Measurements from ENCODE around the gene DDX20. TPM values are rescaled to one million over a fixed set of nuclear protein-coding genes. Genes with fewer than 3 reads are reported as not detected.

The DDX20 gene
- total and polyA plus RNA-seq, 7 donors, result 6.2 to 11.6 (median 8.1) TPM

DNA sequence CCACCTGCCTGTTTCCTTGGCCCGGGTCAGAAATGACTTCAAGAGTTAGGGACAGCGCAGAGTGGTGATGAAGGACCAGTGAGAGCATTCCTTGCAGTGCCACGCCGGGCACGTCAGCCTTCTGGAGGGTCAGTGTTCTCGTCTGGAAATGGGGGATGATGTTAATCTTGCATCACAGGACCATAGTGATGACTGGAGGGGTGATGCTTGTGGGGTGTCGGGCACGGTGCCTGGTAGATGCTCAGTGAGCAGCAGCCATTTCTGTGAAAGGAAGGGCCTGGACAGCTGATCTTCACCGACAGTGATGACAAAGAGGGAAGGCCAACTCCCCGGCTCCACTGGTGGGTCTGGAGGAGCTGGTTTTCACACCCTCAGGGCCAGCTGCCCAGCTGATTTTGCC, 56.2 kb downstream of the DDX20 start:
- H3K9me3 ChIP-seq, result no peaks in the 10 kb centered on the region
- no peak overlapping the region for H3K4me3 ChIP-seq
- no peak overlapping the region for H3K27ac ChIP-seq
- 81 to 92% (median 82%) methylated on average over 10 of the region's 10 CpGs for WGBS, 3 donors
- DNase-seq (no peak), ATAC-seq (no peak)
- H3K36me3 ChIP-seq (ENCODE audit: insufficient read depth in 1 of 2, low read depth in 1 of 2), result no peaks in the 10 kb centered on the region
- TF ChIP-seq, protein P1, sequence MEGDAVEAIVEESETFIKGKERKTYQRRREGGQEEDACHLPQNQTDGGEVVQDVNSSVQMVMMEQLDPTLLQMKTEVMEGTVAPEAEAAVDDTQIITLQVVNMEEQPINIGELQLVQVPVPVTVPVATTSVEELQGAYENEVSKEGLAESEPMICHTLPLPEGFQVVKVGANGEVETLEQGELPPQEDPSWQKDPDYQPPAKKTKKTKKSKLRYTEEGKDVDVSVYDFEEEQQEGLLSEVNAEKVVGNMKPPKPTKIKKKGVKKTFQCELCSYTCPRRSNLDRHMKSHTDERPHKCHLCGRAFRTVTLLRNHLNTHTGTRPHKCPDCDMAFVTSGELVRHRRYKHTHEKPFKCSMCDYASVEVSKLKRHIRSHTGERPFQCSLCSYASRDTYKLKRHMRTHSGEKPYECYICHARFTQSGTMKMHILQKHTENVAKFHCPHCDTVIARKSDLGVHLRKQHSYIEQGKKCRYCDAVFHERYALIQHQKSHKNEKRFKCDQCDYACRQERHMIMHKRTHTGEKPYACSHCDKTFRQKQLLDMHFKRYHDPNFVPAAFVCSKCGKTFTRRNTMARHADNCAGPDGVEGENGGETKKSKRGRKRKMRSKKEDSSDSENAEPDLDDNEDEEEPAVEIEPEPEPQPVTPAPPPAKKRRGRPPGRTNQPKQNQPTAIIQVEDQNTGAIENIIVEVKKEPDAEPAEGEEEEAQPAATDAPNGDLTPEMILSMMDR (IDR thresholded peaks at IDR 0.05), result no peak
- no peaks in the 10 kb centered on the region for H3K4me1 ChIP-seq
- H3K27me3 ChIP-seq (ENCODE audit: insufficient read depth in 3 of 3, low read length in 2 of 3), result no peaks in the 10 kb centered on the region
- intact Hi-C loops (cut with DNase I), result loop anchor here in 1 of 2 donors (10.0 kb wide), 1 partner anchor 183 kb away; no protein-coding TSS in a partner anchor

DNA sequence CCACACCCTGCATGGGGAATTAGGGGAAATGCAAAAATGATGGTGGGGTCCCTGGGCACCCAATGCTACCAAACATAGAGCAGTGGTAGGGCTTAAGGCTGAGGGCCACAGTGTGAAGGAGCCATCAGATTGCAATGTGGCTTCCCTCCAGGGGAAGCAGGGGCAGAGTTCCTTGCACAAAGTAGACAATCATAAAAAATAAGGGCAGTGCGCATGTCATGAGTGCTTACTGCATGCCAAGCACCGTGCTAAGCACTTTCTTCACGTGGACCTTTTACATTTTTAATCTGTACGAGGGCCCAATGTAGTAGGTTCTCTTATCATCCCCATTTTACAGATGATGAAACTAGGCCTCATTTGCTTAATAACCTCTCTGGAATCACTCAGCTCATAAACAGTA, 56.6 kb downstream of the DDX20 start:
- Histone ChIP-seq H3K4me3 (no peak overlapping the region), H3K36me3 (ENCODE audit: insufficient read depth in 1 of 2, low read depth in 1 of 2) (no peaks in the 10 kb centered on the region), H3K27ac (no peak overlapping the region), H3K9me3 (no peaks in the 10 kb centered on the region), H3K27me3 (ENCODE audit: insufficient read depth in 3 of 3, low read length in 2 of 3) (no peaks in the 10 kb centered on the region), H3K4me1 (no peaks in the 10 kb centered on the region)
- ATAC-seq (no peak), DNase-seq (no peak)
- TF ChIP-seq, protein P1 (IDR thresholded peaks at IDR 0.05), result no peak
- intact Hi-C loops (cut with DNase I), result loop anchor here in 1 of 2 donors (10.0 kb wide), 1 partner anchor 182 kb away; no protein-coding TSS in a partner anchor
- WGBS, 3 donors, result 93 to 99% (median 94%) methylated on average over 4 of the region's 4 CpGs

DNA sequence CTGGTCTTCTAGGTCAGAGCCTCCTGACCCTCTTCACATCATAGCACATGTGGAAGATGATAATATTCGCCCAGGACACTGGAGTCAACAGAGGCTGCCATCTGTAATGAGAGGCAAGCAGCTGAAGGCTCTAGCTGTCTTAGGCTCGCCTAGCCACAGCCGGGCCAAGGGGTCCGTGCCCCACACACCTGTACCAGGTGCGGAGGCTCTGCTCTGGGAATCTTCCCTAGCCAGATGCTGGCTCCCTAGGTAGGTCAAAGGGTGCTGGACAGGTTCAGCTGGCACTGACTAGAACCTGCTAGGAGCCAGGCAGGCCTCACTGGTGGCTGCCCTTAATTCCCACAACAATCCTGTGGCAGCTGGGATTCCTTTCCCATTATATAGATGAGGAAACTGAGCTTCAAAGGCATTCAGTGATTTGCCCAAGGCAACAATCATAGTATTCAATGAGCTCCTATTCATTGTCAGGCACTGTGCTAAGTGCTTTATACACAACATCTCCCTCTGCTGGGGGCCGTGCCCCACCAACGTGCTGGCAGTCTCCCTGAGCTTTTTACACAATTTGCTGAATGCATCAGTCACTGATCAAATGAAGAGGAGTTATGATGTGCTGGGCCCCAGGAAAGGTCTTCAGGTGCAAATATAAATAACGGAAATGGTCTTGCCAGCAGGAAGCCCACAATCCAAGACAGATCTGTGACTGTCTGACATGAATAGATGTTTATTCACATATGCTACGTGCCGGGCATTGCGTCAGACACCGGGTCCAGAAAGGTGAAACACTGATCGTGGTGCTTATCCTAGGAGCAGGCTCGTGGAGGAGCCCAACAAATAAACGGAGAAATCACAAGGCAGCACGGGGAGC, 58.0 kb downstream of the DDX20 start:
- H3K4me1 ChIP-seq, result no peaks in the 10 kb centered on the region
- WGBS, 3 donors, result 65 to 85% (median 82%) methylated on average over 16 of the region's 16 CpGs
- TF ChIP-seq, protein P1 (IDR thresholded peaks at IDR 0.05), result no peak

DNA sequence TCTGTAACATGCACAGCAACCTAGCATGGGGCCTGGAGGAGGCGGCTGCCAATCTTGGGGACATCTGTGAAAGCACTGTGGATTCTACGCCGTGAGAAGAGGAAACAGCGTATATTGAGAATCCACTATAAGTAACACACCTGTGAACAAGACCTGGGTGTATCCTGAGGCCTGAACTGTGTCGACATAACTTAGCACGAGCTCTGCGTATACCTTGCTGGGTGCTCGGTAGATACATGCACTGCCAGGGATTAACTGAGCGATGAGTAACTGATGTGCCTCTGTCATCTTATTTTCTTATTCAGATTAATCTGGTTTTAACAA, 58.6 kb downstream of the DDX20 start:
- H3K36me3 ChIP-seq (ENCODE audit: insufficient read depth in 1 of 2, low read depth in 1 of 2), result no peaks in the 10 kb centered on the region

More for the DNA sequence above, 58.0 kb downstream of the DDX20 start:
- DNase-seq (no peak), ATAC-seq (no peak)
- no peaks in the 10 kb centered on the region for H3K27me3 ChIP-seq (ENCODE audit: insufficient read depth in 3 of 3, low read length in 2 of 3)
- no peak overlapping the region for H3K4me3 ChIP-seq
- no peaks in the 10 kb centered on the region for H3K36me3 ChIP-seq (ENCODE audit: insufficient read depth in 1 of 2, low read depth in 1 of 2)
- intact Hi-C loops (cut with DNase I), result loop anchor here in 1 of 2 donors (10.0 kb wide), 1 partner anchor 181 kb away; no protein-coding TSS in a partner anchor
- H3K9me3 ChIP-seq, result no peaks in the 10 kb centered on the region
- no peak overlapping the region for H3K27ac ChIP-seq

More for the DNA sequence above, 58.6 kb downstream of the DDX20 start:
- ATAC-seq (no peak), DNase-seq (no peak)
- TF ChIP-seq, protein P1 (IDR thresholded peaks at IDR 0.05), result no peak
- Histone ChIP-seq H3K27ac (no peak overlapping the region), H3K4me1 (no peaks in the 10 kb centered on the region), H3K9me3 (no peaks in the 10 kb centered on the region), H3K27me3 (ENCODE audit: insufficient read depth in 3 of 3, low read length in 2 of 3) (no peaks in the 10 kb centered on the region), H3K4me3 (no peak overlapping the region)
- whole genome bisulfite sequencing, 3 donors, result 93 to 95% (median 95%) methylated on average over 9 of the region's 9 CpGs
- intact Hi-C loops (cut with DNase I), result loop anchor here in 1 of 2 donors (10.0 kb wide), 1 partner anchor 181 kb away; no protein-coding TSS in a partner anchor
